Measurements from ENCODE around the gene RASL11A.

- TF ChIP-seq CTCF (IDR thresholded peaks at IDR 0.05): no peak
- no peak for TF ChIP-seq POLR2A (IDR thresholded peaks at IDR 0.05)
These were observed 12.9 kb upstream of the RASL11A start for GRCh38 chr13:27257648-27258253.
